Trophoblast cell (in vitro differentiated cells and primary cell): ENCODE results near the gene TMEM88.
"Not testable (repeated sequence)": the region's sequence is repeated elsewhere in the genome, so short reads cannot be mapped to it uniquely, and the experiment has no call there.

Experiments
- DNase-seq, 2 donors: peaks; one replicate each; pipeline ENCODE4 v3.0.0-alpha.2; 2016
- H2AFZ ChIP-seq: 2 replicates; pipeline ENCODE4 v1.6.1; 2013; ENCODE audit warnings: low read length, moderate library complexity, mild to moderate bottlenecking; ENCODE audit not compliant: insufficient read depth, poor library complexity
- H2AK5ac ChIP-seq: 2 replicates; pipeline ENCODE4 v1.6.1; 2013; ENCODE audit warnings: mild to moderate bottlenecking, low read length
- H2BK120ac ChIP-seq: 2 replicates; pipeline ENCODE4 v1.6.1; 2013; ENCODE audit warnings: low read length, mild to moderate bottlenecking, moderate library complexity; ENCODE audit not compliant: insufficient read depth, poor library complexity
- H2BK12ac ChIP-seq: 2 replicates; pipeline ENCODE4 v1.6.1; 2013; ENCODE audit warnings: mild to moderate bottlenecking, low read length, moderate library complexity
- H2BK5ac ChIP-seq: 2 replicates; pipeline ENCODE4 v1.6.1; 2013; ENCODE audit warnings: low read length, low read depth, moderate library complexity, mild to moderate bottlenecking; ENCODE audit not compliant: poor library complexity
- H3K14ac ChIP-seq: 2 replicates; pipeline ENCODE4 v1.6.1; 2013; ENCODE audit warnings: mild to moderate bottlenecking, low read length
- H3K18ac ChIP-seq: 2 replicates; pipeline ENCODE4 v1.6.1; 2013; ENCODE audit warnings: mild to moderate bottlenecking, low read length
- H3K23ac ChIP-seq: 2 replicates; pipeline ENCODE4 v1.6.1; 2013; ENCODE audit warnings: low read length
- H3K27ac ChIP-seq: 2 replicates; pipeline ENCODE4 v1.5.1; 2013; ENCODE audit warnings: low read depth, mild to moderate bottlenecking, inconsistent platforms, low read length, moderate library complexity
- H3K27me3 ChIP-seq: 2 replicates; pipeline ENCODE4 v1.6.1; 2013; ENCODE audit warnings: inconsistent platforms, mild to moderate bottlenecking, low read length, moderate library complexity; ENCODE audit not compliant: insufficient read depth
- H3K36me3 ChIP-seq, 2 experiments: 1 replicate in 1 of 2; 2 replicates in 1 of 2; pipeline ENCODE4 v1.6.1; 2013; ENCODE audit warnings: low read length in 2 of 2, mild to moderate bottlenecking in 2 of 2, moderate library complexity in 1 of 2; ENCODE audit not compliant: insufficient read depth in 2 of 2, control insufficient read depth in 1 of 2
- H3K4ac ChIP-seq: 2 replicates; pipeline ENCODE4 v1.6.1; 2013; ENCODE audit warnings: low read depth, mild to moderate bottlenecking, low read length, moderate library complexity
- H3K4me1 ChIP-seq, 2 experiments: 1 replicate in 1 of 2; 2 replicates in 1 of 2; pipeline ENCODE4 v1.6.1; 2013; ENCODE audit warnings: low read length in 2 of 2, mild to moderate bottlenecking in 2 of 2, moderate library complexity in 1 of 2; ENCODE audit not compliant: insufficient read depth in 2 of 2, control insufficient read depth in 1 of 2
- H3K4me2 ChIP-seq: 2 replicates; pipeline ENCODE4 v1.6.1; 2013; ENCODE audit warnings: inconsistent platforms, mild to moderate bottlenecking, low read length, moderate library complexity
- H3K4me3 ChIP-seq: 2 replicates; pipeline ENCODE4 v1.5.1; 2013; ENCODE audit warnings: mild to moderate bottlenecking, low read depth, low read length, inconsistent platforms
- H3K79me1 ChIP-seq: one replicate; pipeline ENCODE4 v1.6.1; 2013; ENCODE audit warnings: low read length
- H3K79me2 ChIP-seq: 2 replicates; pipeline ENCODE4 v1.6.1; 2013; ENCODE audit warnings: low read length, mild to moderate bottlenecking; ENCODE audit not compliant: control insufficient read depth, insufficient read depth, poor library complexity
- H3K9ac ChIP-seq: 2 replicates; pipeline ENCODE4 v1.6.1; 2013; ENCODE audit warnings: mild to moderate bottlenecking, low read length
- H3K9me3 ChIP-seq: 2 replicates; pipeline ENCODE4 v1.6.1; 2013; ENCODE audit warnings: low read depth, mild to moderate bottlenecking, control low read depth, inconsistent platforms, low read length; ENCODE audit not compliant: insufficient read depth
- H4K12ac ChIP-seq: 2 replicates; pipeline ENCODE4 v1.6.1; 2013; ENCODE audit warnings: low read depth, mild to moderate bottlenecking, low read length, moderate library complexity
- H4K8ac ChIP-seq: 2 replicates; pipeline ENCODE4 v1.6.1; 2013; ENCODE audit warnings: low read depth, mild to moderate bottlenecking, low read length, moderate library complexity
- H4K91ac ChIP-seq: one replicate; pipeline ENCODE4 v1.6.1; 2013; ENCODE audit warnings: low read depth, mild to moderate bottlenecking, low read length, moderate library complexity
- WGBS: extraction: QIAGEN DNeasy Blood & Tissue Kit; methylation state at CpG from one replicate; pipeline ENCODE4 v1.1.7; 2013; ENCODE audit warnings: missing lambda C conversion rate; ENCODE audit not compliant: insufficient read length, insufficient coverage; ENCODE audit errors: extremely low coverage; 5-methylcytosine and 5-hydroxymethylcytosine counted together

Gene TMEM88

DNA sequence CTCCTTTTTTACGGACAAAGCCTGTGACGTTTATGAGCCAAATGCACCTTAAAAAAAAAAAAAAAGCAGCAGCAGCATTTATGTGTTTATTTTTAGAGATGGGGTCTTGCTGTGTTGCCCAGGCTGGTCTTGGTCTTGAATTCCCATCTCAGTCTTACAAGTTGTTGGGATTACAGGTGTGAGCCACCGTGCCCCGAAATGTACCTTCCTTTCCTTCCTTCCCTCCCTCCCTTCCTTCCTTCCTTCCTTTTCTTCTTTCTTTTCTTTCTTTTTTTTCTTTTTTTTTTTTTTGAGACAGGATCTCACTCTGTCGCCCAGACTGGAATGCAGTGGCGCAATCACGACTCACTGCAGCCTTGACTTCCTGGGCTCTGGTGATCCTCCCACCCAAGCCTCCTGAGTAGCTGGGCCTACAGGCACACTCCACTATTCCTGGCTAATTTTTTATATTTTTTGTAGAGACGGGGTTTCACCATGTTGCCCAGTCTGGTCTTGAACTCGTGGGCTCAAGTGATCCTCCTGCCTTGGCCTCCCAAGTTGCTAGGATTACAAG lies 45.0 kb upstream of the TMEM88 start:
- not testable (repeated sequence) for H3K9ac ChIP-seq, H4K12ac ChIP-seq, H2AFZ ChIP-seq, H2AK5ac ChIP-seq, H3K4me3 ChIP-seq, H3K27me3 ChIP-seq, H3K9me3 ChIP-seq, H3K79me1 ChIP-seq, H3K79me2 ChIP-seq, H3K18ac ChIP-seq, DNase-seq, H3K27ac ChIP-seq, H2BK12ac ChIP-seq, H4K8ac ChIP-seq, H4K91ac ChIP-seq, H3K4ac ChIP-seq, H2BK5ac ChIP-seq, H3K4me2 ChIP-seq, H3K36me3 ChIP-seq, H3K14ac ChIP-seq, H3K23ac ChIP-seq, H3K4me1 ChIP-seq, H2BK120ac ChIP-seq
- no CpG with 5 or more reads among the region's 9 CpGs for WGBS

DNA sequence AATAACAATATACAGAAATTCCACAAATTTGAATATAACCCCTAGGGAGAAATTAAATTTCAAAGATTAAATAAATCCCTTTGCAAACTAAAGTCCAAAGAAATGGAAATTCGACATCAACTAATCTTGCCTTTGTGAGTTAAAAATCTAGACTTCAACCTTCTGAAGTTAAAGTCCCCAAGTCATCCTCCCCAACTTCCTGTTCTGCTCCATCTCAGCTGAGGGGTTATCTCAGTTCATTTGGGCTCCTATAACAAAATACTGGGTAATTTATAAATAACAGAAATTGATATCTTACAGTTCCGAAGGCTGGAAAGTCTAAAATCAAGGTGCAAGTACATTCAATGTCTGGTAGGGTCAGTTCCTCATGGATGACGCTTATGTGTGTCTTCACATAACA lies 43.6 kb upstream of the TMEM88 start:
- Histone ChIP-seq H3K18ac (no peak overlapping the region), H3K4me2 (no peak overlapping the region), H2BK12ac (no peak overlapping the region), H2AK5ac (no peak overlapping the region), H4K8ac (no peak overlapping the region), H3K27me3 (no peaks in the 10 kb centered on the region), H2BK5ac (no peak overlapping the region), H3K14ac (no peak overlapping the region), H2BK120ac (no peak overlapping the region), H3K79me1 (no peaks in the 10 kb centered on the region), H3K4me1 (peaks cover 0 to 3% of the 10 kb centered on the region in 2 experiments), H4K91ac (no peak overlapping the region), H3K27ac (no peak overlapping the region), H3K9me3 (peaks cover 1% of the 10 kb centered on the region), H3K79me2 (no peaks in the 10 kb centered on the region), H3K36me3 (no peaks in the 10 kb centered on the region), H3K4me3 (no peak overlapping the region), H3K4ac (no peak overlapping the region), H3K9ac (no peak overlapping the region), H4K12ac (no peak overlapping the region), H3K23ac (no peak overlapping the region), H2AFZ (no peak overlapping the region)
- no CpG with 5 or more reads among the region's 3 CpGs for WGBS
- no peak for DNase-seq

GRCh38 chr17:7814969-7815368 lies 39.9 kb upstream of the TMEM88 start:
- Histone ChIP-seq H3K79me2 (no peaks in the 10 kb centered on the region), H3K4ac (no peak overlapping the region), H3K4me1 (peaks cover 3 to 4% of the 10 kb centered on the region in 2 experiments), H3K4me3 (no peak overlapping the region), H3K18ac (no peak overlapping the region), H3K23ac (no peak overlapping the region), H4K12ac (no peak overlapping the region), H3K27ac (no peak overlapping the region), H2BK12ac (no peak overlapping the region), H3K4me2 (no peak overlapping the region), H3K36me3 (no peaks in the 10 kb centered on the region), H3K14ac (no peak overlapping the region), H3K9me3 (peaks cover 5% of the 10 kb centered on the region), H3K27me3 (no peaks in the 10 kb centered on the region), H2AFZ (no peak overlapping the region), H4K91ac (no peak overlapping the region), H2BK120ac (no peak overlapping the region), H3K9ac (no peak overlapping the region), H2AK5ac (no peak overlapping the region), H4K8ac (no peak overlapping the region), H3K79me1 (no peaks in the 10 kb centered on the region), H2BK5ac (no peak overlapping the region)
- no peak for DNase-seq
- WGBS, result no CpG with 5 or more reads among the region's 5 CpGs

- H4K8ac ChIP-seq, result no peak overlapping the region
- DNase-seq, result no peak
- H3K4me2 ChIP-seq, result no peak overlapping the region
- no peak overlapping the region for H2BK5ac ChIP-seq
- no peak overlapping the region for H2AFZ ChIP-seq
- H3K27me3 ChIP-seq, result no peaks in the 10 kb centered on the region
- H2AK5ac ChIP-seq, result no peak overlapping the region
- no peaks in the 10 kb centered on the region for H3K79me1 ChIP-seq
- H3K36me3 ChIP-seq, result no peaks in the 10 kb centered on the region
- H2BK12ac ChIP-seq, result no peak overlapping the region
- H3K4me1 ChIP-seq, result peaks cover 3 to 4% of the 10 kb centered on the region in 2 experiments
- no CpG with 5 or more reads among the region's 10 CpGs for WGBS
- H4K91ac ChIP-seq, result no peak overlapping the region
- H3K4ac ChIP-seq, result no peak overlapping the region
- H3K4me3 ChIP-seq, result no peak overlapping the region
- no peak overlapping the region for H3K23ac ChIP-seq
- no peak overlapping the region for H2BK120ac ChIP-seq
- no peak overlapping the region for H3K9ac ChIP-seq
- H4K12ac ChIP-seq, result no peak overlapping the region
- H3K79me2 ChIP-seq, result no peaks in the 10 kb centered on the region
- H3K14ac ChIP-seq, result no peak overlapping the region
- no peak overlapping the region for H3K18ac ChIP-seq
- H3K9me3 ChIP-seq, result peaks cover 5% of the 10 kb centered on the region
- H3K27ac ChIP-seq, result no peak overlapping the region
Measured at GRCh38 chr17:7816926-7817642, 37.8 kb upstream of the TMEM88 start.
